OCI-M2 (cell line): Measurements from ENCODE around the gene NPIPB13.
"Not testable (repeated sequence)": the region's sequence is repeated elsewhere in the genome, so short reads cannot be mapped to it uniquely, and the experiment has no call there.

Experiments used
- DNase-seq: peaks from one replicate; lab custom pipeline; 2025; ENCODE audit not compliant: unreplicated experiment; lab: John Stamatoyannopoulos, UW

NPIPB13 gene

DNA sequence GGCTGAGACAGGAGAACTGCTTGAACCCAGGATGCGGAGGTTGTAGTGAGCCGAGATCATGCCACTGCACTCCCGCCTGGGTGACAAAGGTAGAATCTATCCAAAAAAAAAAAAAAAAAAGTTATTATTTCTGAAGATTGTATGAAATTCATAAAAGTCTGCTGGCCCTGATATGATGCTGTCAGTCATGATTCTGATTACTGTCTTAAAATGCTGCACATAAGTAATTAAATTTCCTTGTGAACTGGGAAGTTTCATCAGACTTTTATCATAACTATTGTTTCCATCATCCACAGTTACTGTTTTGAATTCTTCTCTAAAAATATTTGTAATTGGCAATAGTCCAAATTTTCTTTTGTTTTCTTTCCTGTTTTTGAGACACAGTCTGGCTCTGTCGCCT is at the start of gene NPIPB13:
Gene NPIPB13 (minus strand): TSS at position 101 of the 400 bp plus-strand sequence. CDS start 2,906 bp downstream, outside the sequence.
- DNase-seq = not testable (repeated sequence)

GRCh38 chr16:30282357-30282756 is 34.1 kb upstream of the NPIPB13 start:
- not testable (repeated sequence) for DNase-seq

GRCh38 chr16:30278523-30278922 is 30.2 kb upstream of the NPIPB13 start:
- DNase-seq = not testable (repeated sequence)

GRCh38 chr16:30217082-30217481 is 31.2 kb downstream of the NPIPB13 start:
- not testable (repeated sequence) for DNase-seq

DNA sequence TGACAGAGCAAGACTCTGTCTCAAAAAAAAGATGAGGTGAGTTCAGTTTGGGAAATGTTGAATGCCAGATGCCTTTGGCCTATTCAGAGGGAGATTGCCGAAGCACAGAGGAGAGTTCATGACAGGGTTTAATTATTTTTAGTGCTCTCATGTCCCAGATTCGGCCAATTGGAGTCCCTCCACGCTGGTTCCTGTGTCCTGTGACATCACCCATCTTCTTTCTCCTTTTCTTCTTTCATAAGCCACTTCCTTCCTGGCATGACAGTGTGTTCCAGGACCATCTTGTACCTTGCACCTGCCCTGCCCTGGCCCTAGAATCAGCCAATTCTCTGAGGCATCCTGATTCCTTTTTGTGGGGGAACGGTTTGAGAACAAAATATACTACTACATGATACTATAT is 36.9 kb downstream of the NPIPB13 start:
- DNase-seq = not testable (repeated sequence)

DNA sequence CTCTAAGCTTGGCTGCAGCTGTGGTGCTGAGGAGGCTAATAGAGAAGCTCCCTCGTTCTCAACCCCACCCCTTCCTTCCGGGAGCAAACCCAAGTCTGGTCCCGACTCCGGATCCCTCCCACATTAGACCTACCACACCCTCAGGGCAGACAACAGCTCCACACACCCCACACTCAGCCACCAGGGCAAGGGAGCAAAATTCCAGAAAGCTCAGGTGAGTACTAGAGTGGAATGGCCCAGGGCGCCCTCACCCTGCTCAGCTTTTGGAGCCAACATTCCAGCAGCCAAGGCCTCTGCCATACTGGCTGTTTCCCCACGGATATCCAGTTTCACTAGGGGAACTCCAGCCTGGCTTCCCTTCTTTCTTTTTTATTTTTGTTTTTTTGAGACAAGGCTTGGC is 39.2 kb downstream of the NPIPB13 start:
- not testable (repeated sequence) for DNase-seq

- not testable (repeated sequence) for DNase-seq
Measured at GRCh38 chr16:30207063-30207704, 41.1 kb downstream of the NPIPB13 start.

- DNase-seq = not testable (repeated sequence)
Measured at GRCh38 chr16:30206252-30206651, 42.0 kb downstream of the NPIPB13 start.

DNA sequence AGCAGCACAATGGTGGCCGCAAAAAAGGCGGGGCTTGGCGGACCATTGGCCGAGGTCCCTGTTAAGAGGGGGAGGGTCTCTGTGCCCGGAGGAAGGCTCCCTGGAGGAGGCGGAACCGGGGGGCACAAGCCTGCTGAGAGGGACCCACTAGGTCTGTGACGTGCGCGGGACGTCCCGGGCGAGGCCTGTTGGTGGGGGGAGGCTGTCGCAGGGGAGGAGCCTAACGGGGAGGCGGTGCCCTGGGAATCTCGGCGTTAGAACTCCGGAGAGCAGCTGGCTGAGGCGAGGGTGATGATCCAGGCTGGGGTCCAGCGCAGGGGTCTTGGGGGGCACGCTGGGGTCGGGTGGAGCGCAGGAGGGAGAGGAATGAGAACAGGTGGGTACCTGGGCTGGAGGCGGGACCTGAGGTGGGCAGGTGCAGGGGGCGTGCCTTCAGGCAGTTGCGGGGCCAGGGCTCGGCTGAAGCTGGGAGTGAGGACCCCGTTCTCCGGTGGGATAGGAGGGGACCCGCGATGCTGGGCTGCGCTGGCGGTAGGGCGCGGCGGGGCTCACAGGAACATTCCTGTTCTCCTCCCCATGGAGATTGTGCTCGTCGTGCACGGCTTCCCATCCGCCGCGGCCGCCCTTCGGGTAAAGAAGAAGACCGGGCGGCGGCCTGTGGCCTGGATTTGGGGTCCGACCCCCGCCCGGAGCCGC is 42.6 kb downstream of the NPIPB13 start:
- not testable (repeated sequence) for DNase-seq

GRCh38 chr16:30199608-30200343 is 48.5 kb downstream of the NPIPB13 start:
- not testable (repeated sequence) for DNase-seq

- DNase-seq = not testable (repeated sequence)
Measured at GRCh38 chr16:30199049-30199448, 49.2 kb downstream of the NPIPB13 start, which contains the start of gene SULT1A3. Gene SULT1A3, plus strand, starts transcription at chr16:30199255. Its CDS starts 1,474 bp downstream, at chr16:30200729.
